ENCODE results near the gene DOCK7. TPM values are rescaled to one million over a fixed set of nuclear protein-coding genes. Genes with fewer than 3 reads are reported as not detected.
A peak's percentile ranks its signal among the peaks of the same experiment; 100 is the strongest.

DOCK7 gene
- total RNA-seq, 1 donor from 2014 or later, result 46.0 TPM

DNA sequence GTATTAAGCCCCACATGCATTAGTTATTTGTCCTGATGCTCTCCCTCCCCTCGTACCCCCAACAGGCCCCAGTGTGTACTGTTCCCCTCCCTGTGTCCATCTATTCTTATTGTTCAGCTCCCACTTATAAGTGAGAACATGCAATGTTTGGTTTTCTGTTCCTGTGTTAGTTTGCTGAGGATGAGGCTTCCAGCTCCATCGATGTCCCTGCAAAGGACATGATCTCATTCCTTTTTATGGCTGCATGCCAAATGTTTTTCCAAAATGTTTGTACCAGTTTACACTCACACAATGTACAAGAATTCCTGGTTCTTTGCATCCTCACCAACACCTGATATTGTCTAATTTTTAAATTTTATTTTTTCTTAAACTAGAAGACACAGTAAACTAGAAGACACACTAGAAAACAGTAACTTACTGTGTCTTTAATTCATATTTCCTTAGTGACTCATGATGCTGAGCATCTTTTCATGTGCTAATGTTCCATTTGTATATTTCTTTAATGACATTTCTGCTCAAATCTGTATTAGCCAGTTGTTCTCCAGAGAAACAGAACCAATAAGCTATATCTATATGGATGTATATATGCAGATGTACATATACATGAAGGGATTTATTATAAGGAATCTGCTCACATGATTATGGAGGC, 270.7 kb downstream of the DOCK7 start:
- TF ChIP-seq, protein P1, sequence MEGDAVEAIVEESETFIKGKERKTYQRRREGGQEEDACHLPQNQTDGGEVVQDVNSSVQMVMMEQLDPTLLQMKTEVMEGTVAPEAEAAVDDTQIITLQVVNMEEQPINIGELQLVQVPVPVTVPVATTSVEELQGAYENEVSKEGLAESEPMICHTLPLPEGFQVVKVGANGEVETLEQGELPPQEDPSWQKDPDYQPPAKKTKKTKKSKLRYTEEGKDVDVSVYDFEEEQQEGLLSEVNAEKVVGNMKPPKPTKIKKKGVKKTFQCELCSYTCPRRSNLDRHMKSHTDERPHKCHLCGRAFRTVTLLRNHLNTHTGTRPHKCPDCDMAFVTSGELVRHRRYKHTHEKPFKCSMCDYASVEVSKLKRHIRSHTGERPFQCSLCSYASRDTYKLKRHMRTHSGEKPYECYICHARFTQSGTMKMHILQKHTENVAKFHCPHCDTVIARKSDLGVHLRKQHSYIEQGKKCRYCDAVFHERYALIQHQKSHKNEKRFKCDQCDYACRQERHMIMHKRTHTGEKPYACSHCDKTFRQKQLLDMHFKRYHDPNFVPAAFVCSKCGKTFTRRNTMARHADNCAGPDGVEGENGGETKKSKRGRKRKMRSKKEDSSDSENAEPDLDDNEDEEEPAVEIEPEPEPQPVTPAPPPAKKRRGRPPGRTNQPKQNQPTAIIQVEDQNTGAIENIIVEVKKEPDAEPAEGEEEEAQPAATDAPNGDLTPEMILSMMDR (IDR thresholded peaks at IDR 0.05), result no peak
- H3K36me3 ChIP-seq, result no peaks in the 10 kb centered on the region
- intact Hi-C loops (cut with DNase I), result no loop called here

DNA sequence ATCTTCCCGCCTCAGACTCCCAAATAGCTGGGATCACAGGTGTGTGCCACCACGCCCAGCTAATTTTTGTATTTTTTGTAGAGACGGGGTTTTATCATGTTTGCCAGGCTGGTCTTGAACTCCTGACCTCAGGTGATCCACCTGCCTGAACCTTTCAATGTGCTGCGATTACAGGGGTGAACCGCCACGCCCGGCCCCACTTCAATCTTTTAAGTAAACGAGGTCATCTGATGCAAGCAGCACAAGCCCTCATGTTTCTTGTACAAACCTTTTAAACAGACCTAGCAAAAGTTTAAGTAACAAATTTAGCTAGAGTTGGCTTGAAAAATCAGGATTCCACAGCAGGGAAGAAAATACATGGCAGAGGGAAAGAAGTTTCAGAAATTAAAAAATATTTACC, 272.5 kb downstream of the DOCK7 start:
- DNase-seq (ENCODE audit: low spot score in 2 of 2), result no peak
- intact Hi-C loops (cut with DNase I), result no loop called here
- TF ChIP-seq, protein P1 (IDR thresholded peaks at IDR 0.05), result no peak

More for the DNA sequence above, 270.7 kb downstream of the DOCK7 start:
- no peak for DNase-seq (ENCODE audit: low spot score in 2 of 2)
- Histone ChIP-seq H3K27me3 (no peaks in the 10 kb centered on the region), H3K4me1 (no peaks in the 10 kb centered on the region), H3K27ac (no peak overlapping the region), H3K9me3 (no peaks in the 10 kb centered on the region), H3K4me3 (no peak overlapping the region)

DNA sequence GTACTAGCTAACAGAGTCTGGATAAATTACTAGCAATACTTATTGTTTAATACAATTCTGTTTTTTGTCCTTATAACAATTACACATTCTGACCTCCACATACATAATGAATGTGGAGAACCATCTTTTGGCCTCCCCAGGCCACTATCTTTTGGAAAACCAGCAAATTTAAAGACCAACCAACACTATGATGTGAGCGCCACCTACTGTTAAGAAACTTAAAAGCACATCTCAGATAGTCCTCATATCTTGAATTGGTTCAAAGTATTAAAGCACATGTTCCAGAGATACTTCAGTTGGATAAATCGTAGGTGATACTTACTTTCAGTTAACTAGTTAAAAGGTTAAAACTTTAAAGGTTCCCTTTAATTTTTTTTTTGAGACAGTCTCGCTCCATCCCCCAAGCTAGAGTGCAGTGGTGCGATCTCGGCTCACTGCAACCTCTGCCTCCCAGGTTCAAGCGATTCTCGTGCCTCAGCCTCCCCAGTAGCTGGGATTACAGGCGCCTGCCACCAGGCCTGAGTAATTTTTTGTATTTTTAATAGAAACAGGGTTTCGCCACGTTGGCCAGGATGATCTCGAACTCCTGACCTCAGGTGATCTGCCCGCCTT, 280.7 kb downstream of the DOCK7 start:
- DNase-seq (ENCODE audit: low spot score in 2 of 2), result no peak
- H3K4me3 ChIP-seq, result no peak overlapping the region
- H3K27ac ChIP-seq, result no peak overlapping the region
- TF ChIP-seq, protein P1 (IDR thresholded peaks at IDR 0.05), result peak; percentile 57 to 80 (median 67)
- no peaks in the 10 kb centered on the region for H3K36me3 ChIP-seq
- no peaks in the 10 kb centered on the region for H3K4me1 ChIP-seq
- no peaks in the 10 kb centered on the region for H3K27me3 ChIP-seq
- intact Hi-C loops (cut with DNase I), result loop anchor here (2.0 kb wide), 1 partner anchor 231 kb away; no protein-coding TSS in a partner anchor
- no peaks in the 10 kb centered on the region for H3K9me3 ChIP-seq

More for the DNA sequence above, 272.5 kb downstream of the DOCK7 start:
- Histone ChIP-seq H3K4me3 (no peak overlapping the region), H3K27ac (no peak overlapping the region), H3K9me3 (no peaks in the 10 kb centered on the region), H3K4me1 (no peaks in the 10 kb centered on the region), H3K36me3 (no peaks in the 10 kb centered on the region), H3K27me3 (no peaks in the 10 kb centered on the region)

DNA sequence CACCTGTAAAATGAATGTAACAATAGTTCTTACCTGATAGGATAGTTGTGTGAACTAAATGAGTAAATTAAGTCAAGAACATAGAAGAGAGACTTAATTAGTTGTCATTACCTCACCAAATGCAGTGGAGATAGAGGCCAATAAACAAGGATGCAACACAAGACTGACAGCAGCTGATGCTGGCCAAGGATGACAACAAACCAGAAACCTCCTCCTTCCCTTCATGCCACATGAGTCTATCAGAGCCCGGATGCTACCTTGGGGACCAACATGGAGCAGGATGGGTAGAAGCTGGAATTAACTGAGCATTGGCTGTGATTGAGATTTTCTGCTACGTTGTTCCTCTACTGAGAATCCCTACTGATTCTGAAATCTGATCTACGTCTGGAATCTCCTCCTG, 281.6 kb downstream of the DOCK7 start:
- TF ChIP-seq, protein P1 (IDR thresholded peaks at IDR 0.05), result no peak
- DNase-seq (ENCODE audit: low spot score in 2 of 2), result no peak
- Histone ChIP-seq H3K27ac (no peak overlapping the region), H3K4me1 (no peaks in the 10 kb centered on the region), H3K27me3 (no peaks in the 10 kb centered on the region), H3K9me3 (no peaks in the 10 kb centered on the region), H3K4me3 (no peak overlapping the region), H3K36me3 (no peaks in the 10 kb centered on the region)
- intact Hi-C loops (cut with DNase I), result loop anchor here (2.0 kb wide), 1 partner anchor 230 kb away; no protein-coding TSS in a partner anchor

DNA sequence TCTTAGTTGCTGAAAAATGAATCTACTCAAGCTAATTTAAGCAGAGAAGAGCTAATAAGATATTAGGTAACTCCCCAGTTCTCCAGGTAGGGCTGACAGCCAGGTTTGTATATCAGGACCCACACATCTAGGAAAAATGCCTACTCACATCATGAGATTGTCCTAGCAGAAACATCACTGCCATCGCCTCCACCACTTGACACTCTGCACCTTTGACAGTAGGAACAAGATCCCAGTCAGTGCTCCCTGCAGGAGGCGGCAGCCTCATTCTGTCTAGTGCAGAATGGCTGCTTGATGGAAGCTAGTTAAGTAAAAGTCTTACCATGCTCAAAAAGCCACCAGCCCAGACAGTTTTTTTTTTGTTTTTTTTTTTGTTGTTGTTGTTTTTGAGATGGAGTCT, 282.9 kb downstream of the DOCK7 start:
- TF ChIP-seq, protein P1 (IDR thresholded peaks at IDR 0.05), result no peak
- Histone ChIP-seq H3K4me1 (no peaks in the 10 kb centered on the region), H3K27ac (no peak overlapping the region), H3K9me3 (no peaks in the 10 kb centered on the region), H3K27me3 (no peaks in the 10 kb centered on the region), H3K4me3 (no peak overlapping the region), H3K36me3 (no peaks in the 10 kb centered on the region)
- intact Hi-C loops (cut with DNase I), result no loop called here
- no peak for DNase-seq (ENCODE audit: low spot score in 2 of 2)

Other genes with a start within 250 kb of the DOCK7 start
- not detected for gene ANGPTL3, start 90.9 kb downstream of the DOCK7 start, total RNA-seq
- gene ATG4C, start 95.7 kb upstream of the DOCK7 start, total RNA-seq, result 9.7 TPM